Astrocyte of the cerebellum (primary cell): Measurements from ENCODE around the gene CNTN5.
"Not testable (repeated sequence)": the region's sequence is repeated elsewhere in the genome, so short reads cannot be mapped to it uniquely, and the experiment has no call there.

ENCODE experiments used
- DNase-seq: peaks from one replicate; pipeline ENCODE4 v3.0.0-alpha.2; 2011; ENCODE audit warnings: low read depth
- H3K4me3 ChIP-seq: 2 replicates; pipeline ENCODE4 v1.5.1; 2011; ENCODE audit warnings: mild to moderate bottlenecking, low read depth, low read length, moderate library complexity
- in situ Hi-C: cut with HindIII; loops from 2 replicates; pipeline ENCODE4 v1.10.0; 2017; ENCODE audit warnings: low sequenced_read_pairs
- TF ChIP-seq, protein P1 (sequence below): IDR thresholded peaks from 2 replicates; pipeline ENCODE4 v1.5.1; 2012; ENCODE audit warnings: low read length, low read depth, moderate library complexity, mild to moderate bottlenecking; ENCODE audit errors: missing control alignments

Gene CNTN5

DNA sequence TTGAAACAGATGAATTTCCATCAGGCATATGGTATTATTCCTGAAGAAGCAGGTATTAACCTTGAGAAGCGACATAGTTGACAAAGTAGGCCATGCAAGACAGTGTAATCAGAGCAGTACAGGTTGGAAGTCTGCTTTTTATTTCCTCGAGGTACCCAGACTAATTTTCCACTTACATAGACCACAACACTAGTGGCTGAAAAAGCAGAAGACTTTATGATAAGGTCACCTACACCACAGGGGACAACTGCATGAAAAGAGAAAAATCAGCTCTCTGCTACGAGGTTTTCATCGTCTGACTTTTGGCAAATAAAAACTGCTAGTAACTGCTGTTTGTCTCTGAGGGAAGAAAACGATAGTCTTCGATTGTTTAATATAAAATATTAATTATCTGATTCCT lies 77.5 kb downstream of the CNTN5 start:
- no peak for DNase-seq
- TF ChIP-seq, protein P1, sequence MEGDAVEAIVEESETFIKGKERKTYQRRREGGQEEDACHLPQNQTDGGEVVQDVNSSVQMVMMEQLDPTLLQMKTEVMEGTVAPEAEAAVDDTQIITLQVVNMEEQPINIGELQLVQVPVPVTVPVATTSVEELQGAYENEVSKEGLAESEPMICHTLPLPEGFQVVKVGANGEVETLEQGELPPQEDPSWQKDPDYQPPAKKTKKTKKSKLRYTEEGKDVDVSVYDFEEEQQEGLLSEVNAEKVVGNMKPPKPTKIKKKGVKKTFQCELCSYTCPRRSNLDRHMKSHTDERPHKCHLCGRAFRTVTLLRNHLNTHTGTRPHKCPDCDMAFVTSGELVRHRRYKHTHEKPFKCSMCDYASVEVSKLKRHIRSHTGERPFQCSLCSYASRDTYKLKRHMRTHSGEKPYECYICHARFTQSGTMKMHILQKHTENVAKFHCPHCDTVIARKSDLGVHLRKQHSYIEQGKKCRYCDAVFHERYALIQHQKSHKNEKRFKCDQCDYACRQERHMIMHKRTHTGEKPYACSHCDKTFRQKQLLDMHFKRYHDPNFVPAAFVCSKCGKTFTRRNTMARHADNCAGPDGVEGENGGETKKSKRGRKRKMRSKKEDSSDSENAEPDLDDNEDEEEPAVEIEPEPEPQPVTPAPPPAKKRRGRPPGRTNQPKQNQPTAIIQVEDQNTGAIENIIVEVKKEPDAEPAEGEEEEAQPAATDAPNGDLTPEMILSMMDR: no peak
- H3K4me3 ChIP-seq: no peak overlapping the region
- in situ Hi-C loops: no loop called here

DNA sequence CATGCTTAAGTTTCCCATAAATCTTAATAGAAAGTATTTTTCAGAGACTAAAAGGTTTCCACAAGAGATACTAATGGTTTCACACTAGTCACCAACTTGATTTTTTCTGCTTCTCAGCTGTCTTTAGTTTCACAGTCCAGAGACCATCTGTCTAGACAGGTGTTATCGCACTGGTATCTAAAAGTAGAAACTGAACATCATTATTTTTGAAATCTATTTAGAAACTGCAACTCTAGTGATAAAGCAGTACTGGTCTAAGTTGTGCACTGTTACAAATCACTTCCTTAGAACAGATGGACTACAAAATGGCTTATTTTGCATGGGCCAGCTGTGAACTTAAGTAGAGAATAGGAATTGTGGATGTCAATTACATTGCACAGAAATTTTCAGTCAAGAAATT lies 78.0 kb downstream of the CNTN5 start:
- in situ Hi-C loops: no loop called here
- TF ChIP-seq, protein P1: no peak

DNA sequence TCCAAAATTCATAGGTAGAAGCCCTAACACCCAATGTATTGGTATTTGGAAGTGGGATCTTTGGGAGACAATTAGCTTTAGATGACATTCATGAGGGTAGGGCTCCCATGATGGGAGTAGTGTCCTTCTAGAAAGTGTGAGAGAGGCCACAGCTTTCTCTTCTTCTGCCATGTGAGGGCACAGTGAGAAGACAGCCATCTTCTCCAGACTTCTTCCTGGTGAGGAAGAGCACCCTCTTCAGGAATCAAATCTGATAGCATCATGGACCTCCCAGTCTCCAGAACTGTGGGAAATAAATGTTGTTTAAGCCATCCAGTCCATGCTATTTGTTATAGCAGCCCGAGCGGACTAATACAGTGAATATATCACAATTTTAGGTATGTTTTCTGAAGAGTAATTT lies 96.9 kb downstream of the CNTN5 start:
- in situ Hi-C loops: no loop called here

More for the DNA sequence above, 78.0 kb downstream of the CNTN5 start:
- no peak overlapping the region for H3K4me3 ChIP-seq
- no peak for DNase-seq

DNA sequence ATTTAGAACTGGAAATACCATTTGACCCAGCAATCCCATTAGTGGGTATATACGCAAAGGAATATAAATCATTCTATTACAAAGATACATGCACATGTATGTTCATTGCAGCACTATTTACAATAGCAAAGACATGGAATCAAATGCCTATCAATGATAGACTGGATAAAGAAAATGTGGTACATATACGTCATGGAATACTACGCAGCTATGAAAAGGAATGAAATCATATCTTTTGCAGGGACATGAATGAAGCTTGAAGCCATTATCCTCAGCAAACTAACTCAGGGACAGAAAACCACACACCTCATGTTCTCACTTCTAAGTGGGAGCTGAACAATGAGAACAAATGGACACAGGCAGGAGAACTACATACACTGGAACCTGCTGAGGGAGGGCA lies 113.1 kb downstream of the CNTN5 start:
- H3K4me3 ChIP-seq, DNase-seq, in situ Hi-C loops: not testable (repeated sequence)

More for the DNA sequence above, 96.9 kb downstream of the CNTN5 start:
- no peak overlapping the region for H3K4me3 ChIP-seq
- TF ChIP-seq, protein P1: no peak
- DNase-seq: no peak

DNA sequence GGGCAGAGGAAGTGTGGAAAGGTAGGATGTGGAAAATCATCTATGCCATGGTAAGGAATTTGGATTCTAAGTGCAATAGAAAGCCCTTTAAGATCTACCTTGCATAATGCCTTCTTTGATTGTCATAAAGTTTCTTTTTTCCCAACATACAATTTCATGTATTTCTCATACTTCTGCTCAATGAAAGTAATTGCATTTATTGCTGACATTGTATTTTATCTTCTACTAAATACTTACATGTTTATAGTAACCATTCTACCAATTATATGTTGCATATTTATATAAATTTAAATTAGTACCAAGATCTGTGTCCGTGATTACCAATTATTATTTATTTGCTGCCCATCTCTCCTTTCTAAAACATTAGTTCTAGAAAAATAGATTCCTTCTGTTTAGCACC lies 114.8 kb downstream of the CNTN5 start:
- no peak for DNase-seq
- in situ Hi-C loops: no loop called here
- TF ChIP-seq, protein P1: no peak
- no peak overlapping the region for H3K4me3 ChIP-seq

DNA sequence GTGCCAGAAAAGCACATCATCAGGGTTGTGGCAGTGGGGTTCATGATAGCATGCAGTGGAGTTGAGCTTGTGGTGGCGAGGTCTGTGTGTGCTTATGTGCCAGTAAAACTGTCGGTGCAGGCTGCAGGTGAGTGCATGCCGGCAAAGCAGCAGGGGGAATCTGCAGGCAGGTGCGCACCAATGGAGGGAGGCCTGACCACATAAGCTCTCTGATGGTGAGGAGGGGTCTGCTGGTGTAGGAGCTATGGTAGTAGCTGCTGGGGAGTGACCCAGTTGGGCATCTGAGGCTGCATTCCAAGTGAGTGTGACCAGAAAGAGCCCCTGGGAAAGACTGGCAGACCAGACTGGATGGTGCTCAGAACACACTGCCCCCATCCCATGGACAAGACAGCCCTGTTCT lies 121.5 kb downstream of the CNTN5 start:
- no peak overlapping the region for H3K4me3 ChIP-seq
- TF ChIP-seq, protein P1: no peak
- no peak for DNase-seq
- in situ Hi-C loops: no loop called here

DNA sequence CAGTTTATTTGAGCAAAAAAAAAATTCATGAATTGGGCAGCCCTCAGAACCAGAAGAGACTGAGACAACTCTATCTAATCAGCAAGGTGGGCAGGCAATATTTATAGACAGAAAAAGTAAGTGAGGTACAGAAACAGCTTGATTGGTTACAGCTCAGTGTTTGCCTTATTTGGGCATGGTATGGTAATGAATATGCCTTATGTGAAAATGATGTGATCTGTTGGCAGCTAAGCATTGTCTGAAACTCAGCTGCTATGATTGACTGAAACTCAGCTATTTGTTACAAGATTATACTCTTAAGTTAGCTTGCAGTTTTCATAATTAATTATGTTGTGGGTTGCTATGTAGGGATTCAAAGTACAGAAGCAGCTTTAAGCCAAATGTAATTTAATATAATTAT lies 127.6 kb downstream of the CNTN5 start:
- in situ Hi-C loops: no loop called here
- H3K4me3 ChIP-seq: no peak overlapping the region
- TF ChIP-seq, protein P1: no peak
- DNase-seq: no peak
